Upper lobe of left lung (tissue), 4 donors: ENCODE data around the gene ZNF483.
"Not testable (repeated sequence)": the region's sequence is repeated elsewhere in the genome, so short reads cannot be mapped to it uniquely, and the experiment has no call there.

Experiments
- POLR2AphosphoS5 ChIP-seq, 2 donors: sonication (generic); formaldehyde crosslinking; IDR thresholded peaks; one replicate each; pipeline ENCODE4 v1.5.1; 2017; ENCODE audit warnings: antibody characterized with exemption in 2 of 2
- TF ChIP-seq, protein P1 (sequence below), 6 experiments: fragments of 450-650 bp in 4 of 6; fragments of 200-600 bp in 2 of 6; sonication (generic) in 2 of 6; IDR thresholded peaks; one replicate each; pipeline ENCODE4 v1.5.1; 2016 to 2019; ENCODE audit warnings: antibody characterized with exemption in 6 of 6

DNA sequence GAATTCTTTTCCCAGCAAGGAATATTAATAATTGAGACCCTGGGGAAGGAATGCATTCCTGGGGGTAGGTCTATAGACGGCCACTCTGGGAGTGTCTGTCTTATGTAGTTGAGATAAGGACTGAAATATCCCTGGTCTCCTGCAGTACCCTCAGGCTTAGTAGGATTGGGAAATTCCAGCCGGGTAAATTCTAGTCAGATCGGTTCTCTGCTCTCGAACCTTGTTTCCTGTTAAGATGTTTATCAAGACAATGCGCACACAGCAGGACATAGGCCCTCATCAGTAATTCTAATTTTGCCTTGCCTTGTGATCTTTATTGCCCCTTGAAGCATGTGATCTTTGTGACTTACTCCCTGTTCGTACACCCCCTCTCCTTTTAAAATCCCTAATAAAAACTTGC is 13.4 kb upstream of the ZNF483 start:
- not testable (repeated sequence) for TF ChIP-seq POLR2AphosphoS5 (IDR thresholded peaks at IDR 0.05)
- TF ChIP-seq, protein P1, sequence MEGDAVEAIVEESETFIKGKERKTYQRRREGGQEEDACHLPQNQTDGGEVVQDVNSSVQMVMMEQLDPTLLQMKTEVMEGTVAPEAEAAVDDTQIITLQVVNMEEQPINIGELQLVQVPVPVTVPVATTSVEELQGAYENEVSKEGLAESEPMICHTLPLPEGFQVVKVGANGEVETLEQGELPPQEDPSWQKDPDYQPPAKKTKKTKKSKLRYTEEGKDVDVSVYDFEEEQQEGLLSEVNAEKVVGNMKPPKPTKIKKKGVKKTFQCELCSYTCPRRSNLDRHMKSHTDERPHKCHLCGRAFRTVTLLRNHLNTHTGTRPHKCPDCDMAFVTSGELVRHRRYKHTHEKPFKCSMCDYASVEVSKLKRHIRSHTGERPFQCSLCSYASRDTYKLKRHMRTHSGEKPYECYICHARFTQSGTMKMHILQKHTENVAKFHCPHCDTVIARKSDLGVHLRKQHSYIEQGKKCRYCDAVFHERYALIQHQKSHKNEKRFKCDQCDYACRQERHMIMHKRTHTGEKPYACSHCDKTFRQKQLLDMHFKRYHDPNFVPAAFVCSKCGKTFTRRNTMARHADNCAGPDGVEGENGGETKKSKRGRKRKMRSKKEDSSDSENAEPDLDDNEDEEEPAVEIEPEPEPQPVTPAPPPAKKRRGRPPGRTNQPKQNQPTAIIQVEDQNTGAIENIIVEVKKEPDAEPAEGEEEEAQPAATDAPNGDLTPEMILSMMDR (IDR thresholded peaks at IDR 0.05), result not testable (repeated sequence)
